Endometrium (tissue), 2 donors: ENCODE measurements around the gene EFCAB13.
A peak's percentile ranks its signal among the peaks of the same experiment; 100 is the strongest.
"Not testable (repeated sequence)": the region's sequence is repeated elsewhere in the genome, so short reads cannot be mapped to it uniquely, and the experiment has no call there.

ENCODE experiments used
- FAIRE-seq: peaks from 2 replicates; lab custom pipeline; 2012; peaks lifted over from hg19 to GRCh38; lab: Jason Lieb, UNC
- donor health status: control.
- donor health status: control.

EFCAB13 gene

GRCh38 chr17:47325176-47325575 lies 1.4 kb downstream of the EFCAB13 start:
- FAIRE-seq = no peak

GRCh38 chr17:47330548-47330947 lies 6.8 kb downstream of the EFCAB13 start:
- FAIRE-seq = no peak

GRCh38 chr17:47332287-47332686 lies 8.5 kb downstream of the EFCAB13 start:
- FAIRE-seq = no peak

- no peak for FAIRE-seq
These were observed 11.6 kb downstream of the EFCAB13 start for GRCh38 chr17:47335101-47335936.

- FAIRE-seq = no peak
These were observed 14.3 kb downstream of the EFCAB13 start for GRCh38 chr17:47338026-47338425.

GRCh38 chr17:47352848-47353247 lies 29.1 kb downstream of the EFCAB13 start:
- no peak for FAIRE-seq

GRCh38 chr17:47358652-47359051 lies 34.9 kb downstream of the EFCAB13 start:
- no peak for FAIRE-seq

- FAIRE-seq = no peak
These were observed 39.4 kb downstream of the EFCAB13 start for GRCh38 chr17:47363171-47363570.

- no peak for FAIRE-seq
These were observed 43.5 kb downstream of the EFCAB13 start for GRCh38 chr17:47367257-47367656.

- FAIRE-seq = peak; percentile 41
These were observed 44.5 kb downstream of the EFCAB13 start for GRCh38 chr17:47368262-47368661.

- peak; percentile 60 for FAIRE-seq
These were observed 47.1 kb downstream of the EFCAB13 start for GRCh38 chr17:47370899-47371298.

- FAIRE-seq = peak; percentile 37
These were observed 49.2 kb downstream of the EFCAB13 start for GRCh38 chr17:47373002-47373401.

GRCh38 chr17:47376247-47376646 lies 52.5 kb downstream of the EFCAB13 start:
- FAIRE-seq = no peak

- FAIRE-seq = no peak
These were observed 65.1 kb downstream of the EFCAB13 start for GRCh38 chr17:47388825-47389224.

GRCh38 chr17:47397532-47398128 lies 73.9 kb downstream of the EFCAB13 start:
- FAIRE-seq = not testable (repeated sequence)

GRCh38 chr17:47400333-47400732 lies 76.6 kb downstream of the EFCAB13 start:
- no peak for FAIRE-seq

GRCh38 chr17:47401100-47401499 lies 77.3 kb downstream of the EFCAB13 start:
- FAIRE-seq = no peak

GRCh38 chr17:47404006-47404405 lies 80.3 kb downstream of the EFCAB13 start:
- no peak for FAIRE-seq

GRCh38 chr17:47404875-47405274 lies 81.1 kb downstream of the EFCAB13 start:
- FAIRE-seq = no peak

- FAIRE-seq = no peak
These were observed 90.1 kb downstream of the EFCAB13 start for GRCh38 chr17:47413872-47414271.

- no peak for FAIRE-seq
These were observed 90.9 kb downstream of the EFCAB13 start for GRCh38 chr17:47414612-47415011.

- no peak for FAIRE-seq
These were observed 99.9 kb downstream of the EFCAB13 start for GRCh38 chr17:47423406-47424295.

- FAIRE-seq = not testable (repeated sequence)
These were observed 101.5 kb downstream of the EFCAB13 start for GRCh38 chr17:47425233-47425632.
